ENCODE measurements around the gene NTRK3. TPM values are rescaled to one million over a fixed set of nuclear protein-coding genes. Genes with fewer than 3 reads are reported as not detected.
A peak's percentile ranks its signal among the peaks of the same experiment; 100 is the strongest.

Gene NTRK3
- total RNA-seq, 1 donor from 2014 or later = 1.1 TPM

DNA sequence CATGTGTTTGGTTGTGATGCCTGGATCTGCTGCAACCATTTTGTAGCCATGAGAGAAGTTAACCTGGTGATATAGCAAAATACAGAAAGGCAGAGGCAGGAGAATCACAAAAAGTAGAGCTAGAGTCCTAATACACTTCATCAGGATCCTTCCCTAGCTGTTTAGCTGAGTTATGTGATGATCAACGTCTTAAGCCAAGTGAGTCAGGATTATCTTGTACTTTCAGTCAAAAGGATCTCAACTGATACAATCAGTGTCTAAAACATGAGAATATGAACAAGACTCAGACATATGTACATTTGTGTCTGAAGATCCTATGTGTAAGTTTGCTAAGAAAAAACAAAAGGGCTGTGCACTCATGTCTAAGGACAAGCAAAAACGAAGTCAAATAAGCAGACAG is 236.9 kb downstream of the NTRK3 start:
- DNase-seq (ENCODE audit: low read depth, low spot score) = no peak
- H3K9me3 Mint-ChIP-seq = no peaks in the 10 kb centered on the region
- TF ChIP-seq, protein P1, sequence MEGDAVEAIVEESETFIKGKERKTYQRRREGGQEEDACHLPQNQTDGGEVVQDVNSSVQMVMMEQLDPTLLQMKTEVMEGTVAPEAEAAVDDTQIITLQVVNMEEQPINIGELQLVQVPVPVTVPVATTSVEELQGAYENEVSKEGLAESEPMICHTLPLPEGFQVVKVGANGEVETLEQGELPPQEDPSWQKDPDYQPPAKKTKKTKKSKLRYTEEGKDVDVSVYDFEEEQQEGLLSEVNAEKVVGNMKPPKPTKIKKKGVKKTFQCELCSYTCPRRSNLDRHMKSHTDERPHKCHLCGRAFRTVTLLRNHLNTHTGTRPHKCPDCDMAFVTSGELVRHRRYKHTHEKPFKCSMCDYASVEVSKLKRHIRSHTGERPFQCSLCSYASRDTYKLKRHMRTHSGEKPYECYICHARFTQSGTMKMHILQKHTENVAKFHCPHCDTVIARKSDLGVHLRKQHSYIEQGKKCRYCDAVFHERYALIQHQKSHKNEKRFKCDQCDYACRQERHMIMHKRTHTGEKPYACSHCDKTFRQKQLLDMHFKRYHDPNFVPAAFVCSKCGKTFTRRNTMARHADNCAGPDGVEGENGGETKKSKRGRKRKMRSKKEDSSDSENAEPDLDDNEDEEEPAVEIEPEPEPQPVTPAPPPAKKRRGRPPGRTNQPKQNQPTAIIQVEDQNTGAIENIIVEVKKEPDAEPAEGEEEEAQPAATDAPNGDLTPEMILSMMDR (conservative IDR thresholded peaks at IDR 0.05) = no peak
- H3K4me3 Mint-ChIP-seq = no peak overlapping the region
- H3K27ac Mint-ChIP-seq (ENCODE audit: unreplicated experiment) = no peak overlapping the region
- H3K36me3 Mint-ChIP-seq (ENCODE audit: low read depth) = no peaks in the 10 kb centered on the region
- peaks cover 3% of the 10 kb centered on the region for H3K4me1 Mint-ChIP-seq
- H3K27me3 Mint-ChIP-seq (ENCODE audit: low read depth) = peaks cover 42% of the 10 kb centered on the region

DNA sequence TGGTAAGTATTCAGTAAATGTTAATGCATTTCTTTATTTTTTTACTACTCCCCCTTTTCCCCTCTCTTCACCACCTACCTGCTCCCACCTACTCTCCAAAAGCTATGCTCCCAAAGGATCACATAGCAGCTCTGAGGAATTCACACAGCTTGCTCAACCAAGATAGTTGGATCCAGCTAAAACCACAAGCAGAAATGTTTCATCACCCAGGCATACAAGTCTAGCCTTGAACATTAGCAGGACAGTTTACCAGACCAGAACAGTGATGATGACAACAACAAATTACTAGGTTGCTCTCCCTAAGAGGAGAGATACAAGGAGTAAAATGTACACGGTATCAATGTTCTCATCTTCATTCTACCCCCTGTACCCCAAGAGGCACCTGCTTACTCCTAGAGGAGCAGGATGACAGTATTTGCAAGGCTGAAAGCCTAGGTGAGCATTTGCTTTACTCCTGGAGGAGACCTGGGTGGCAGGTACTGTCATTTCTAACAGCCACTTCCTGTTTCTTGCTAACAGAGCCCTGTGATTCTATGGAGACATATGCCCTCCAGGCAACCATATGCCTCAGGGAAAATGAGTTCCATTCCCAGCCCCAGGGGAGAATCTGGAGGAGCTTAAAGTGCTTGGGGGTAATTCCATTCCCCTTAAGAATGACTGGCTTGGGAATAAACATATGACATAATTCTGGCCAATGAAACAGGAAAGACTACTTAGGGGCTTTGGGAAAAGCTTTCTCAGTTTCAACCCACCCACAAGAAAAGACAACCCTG is 237.5 kb downstream of the NTRK3 start:
- no peaks in the 10 kb centered on the region for H3K9me3 Mint-ChIP-seq
- TF ChIP-seq, protein P1 (conservative IDR thresholded peaks at IDR 0.05) = no peak
- H3K4me3 Mint-ChIP-seq = no peak overlapping the region
- H3K27ac Mint-ChIP-seq (ENCODE audit: unreplicated experiment) = no peak overlapping the region
- peaks cover 3% of the 10 kb centered on the region for H3K4me1 Mint-ChIP-seq
- no peaks in the 10 kb centered on the region for H3K36me3 Mint-ChIP-seq (ENCODE audit: low read depth)
- no peak for DNase-seq (ENCODE audit: low read depth, low spot score)
- peaks cover 42% of the 10 kb centered on the region for H3K27me3 Mint-ChIP-seq (ENCODE audit: low read depth)

DNA sequence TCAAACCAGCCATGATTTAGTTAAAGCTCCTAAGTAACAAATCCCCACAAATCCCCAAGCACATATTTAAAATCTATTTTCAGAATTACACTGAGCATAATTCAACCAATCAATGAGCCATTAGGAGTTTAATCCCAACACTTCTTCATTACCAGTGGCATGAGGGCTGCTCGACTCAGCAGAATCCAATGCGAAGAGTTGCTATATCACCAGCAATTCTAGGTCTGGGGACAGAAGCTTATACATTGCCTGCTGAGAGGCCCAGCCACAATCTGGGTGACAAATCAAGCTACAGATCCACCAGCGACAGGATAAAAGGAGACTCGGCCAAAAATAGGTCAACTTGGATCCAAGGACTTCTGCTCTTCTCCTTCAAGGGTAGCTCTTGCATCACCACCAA is 238.8 kb downstream of the NTRK3 start:
- Mint-ChIP-seq H3K4me1 (peaks cover 3% of the 10 kb centered on the region), H3K9me3 (no peaks in the 10 kb centered on the region), H3K4me3 (no peak overlapping the region), H3K36me3 (ENCODE audit: low read depth) (no peaks in the 10 kb centered on the region), H3K27me3 (ENCODE audit: low read depth) (peaks cover 38% of the 10 kb centered on the region), H3K27ac (ENCODE audit: unreplicated experiment) (no peak overlapping the region)
- TF ChIP-seq, protein P1 (conservative IDR thresholded peaks at IDR 0.05) = no peak
- DNase-seq (ENCODE audit: low read depth, low spot score) = no peak

DNA sequence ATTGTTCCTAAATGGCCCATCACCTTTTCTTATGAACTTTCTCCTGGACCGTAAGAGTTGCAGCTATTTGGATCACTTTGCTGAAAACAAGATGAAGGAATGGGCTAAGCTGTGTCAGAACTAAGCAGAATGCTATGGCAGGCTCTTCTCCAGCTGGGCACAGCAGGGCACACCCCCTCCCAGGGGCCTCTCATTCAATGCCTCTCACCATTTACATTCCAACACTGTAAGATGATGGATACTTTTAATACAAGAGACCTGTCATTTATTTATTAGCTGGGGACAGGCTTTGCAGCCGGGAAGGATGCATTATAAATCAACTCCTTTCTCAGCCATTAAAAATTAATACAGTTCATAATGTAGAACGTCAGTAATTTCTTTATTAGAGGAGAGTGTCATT is 240.1 kb downstream of the NTRK3 start:
- H3K27me3 Mint-ChIP-seq (ENCODE audit: low read depth) = peaks cover 34% of the 10 kb centered on the region
- H3K4me1 Mint-ChIP-seq = peaks cover 3% of the 10 kb centered on the region
- no peaks in the 10 kb centered on the region for H3K9me3 Mint-ChIP-seq
- no peak for DNase-seq (ENCODE audit: low read depth, low spot score)
- TF ChIP-seq, protein P1 (conservative IDR thresholded peaks at IDR 0.05) = no peak
- no peak overlapping the region for H3K27ac Mint-ChIP-seq (ENCODE audit: unreplicated experiment)
- H3K36me3 Mint-ChIP-seq (ENCODE audit: low read depth) = no peaks in the 10 kb centered on the region
- no peak overlapping the region for H3K4me3 Mint-ChIP-seq

DNA sequence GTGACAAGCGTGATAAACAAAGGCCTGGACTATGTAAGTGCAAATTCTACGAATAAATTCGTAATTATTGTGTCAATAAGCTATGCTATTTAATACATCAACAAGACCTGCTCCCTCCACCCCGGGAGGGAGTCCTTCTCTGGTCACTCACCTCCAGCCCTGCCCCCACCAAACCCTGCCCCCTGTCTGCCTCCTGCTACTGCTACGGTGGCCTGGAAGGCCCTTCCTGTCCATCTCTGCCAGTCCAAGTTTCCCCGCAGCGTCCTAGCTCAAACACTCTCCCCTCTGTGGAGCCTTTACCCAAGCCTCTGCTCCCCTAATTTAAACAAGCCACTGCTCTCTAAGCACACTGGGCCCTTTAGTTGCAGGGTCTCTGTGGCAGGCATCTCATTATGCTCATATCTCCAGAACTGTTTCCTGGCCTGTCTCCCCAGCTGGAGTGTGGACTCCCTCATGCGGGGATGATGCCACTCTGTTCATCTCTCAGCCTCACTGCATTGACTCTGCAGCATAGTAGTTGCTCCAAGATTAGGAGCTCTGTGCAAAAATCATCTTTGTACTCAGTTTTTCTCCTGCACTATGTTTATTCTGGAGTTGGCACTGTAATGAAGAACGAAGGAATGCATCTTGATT is 241.2 kb downstream of the NTRK3 start:
- Mint-ChIP-seq H3K27me3 (ENCODE audit: low read depth) (peaks cover 28% of the 10 kb centered on the region), H3K4me3 (no peak overlapping the region), H3K9me3 (no peaks in the 10 kb centered on the region), H3K4me1 (peaks cover 3% of the 10 kb centered on the region), H3K27ac (ENCODE audit: unreplicated experiment) (peak overlapping the region; percentile 92), H3K36me3 (ENCODE audit: low read depth) (no peaks in the 10 kb centered on the region)
- TF ChIP-seq, protein P1 (conservative IDR thresholded peaks at IDR 0.05) = no peak
- DNase-seq (ENCODE audit: low read depth, low spot score) = no peak
